ENCODE measurements around the gene MCM5.

The MCM5 gene

DNA sequence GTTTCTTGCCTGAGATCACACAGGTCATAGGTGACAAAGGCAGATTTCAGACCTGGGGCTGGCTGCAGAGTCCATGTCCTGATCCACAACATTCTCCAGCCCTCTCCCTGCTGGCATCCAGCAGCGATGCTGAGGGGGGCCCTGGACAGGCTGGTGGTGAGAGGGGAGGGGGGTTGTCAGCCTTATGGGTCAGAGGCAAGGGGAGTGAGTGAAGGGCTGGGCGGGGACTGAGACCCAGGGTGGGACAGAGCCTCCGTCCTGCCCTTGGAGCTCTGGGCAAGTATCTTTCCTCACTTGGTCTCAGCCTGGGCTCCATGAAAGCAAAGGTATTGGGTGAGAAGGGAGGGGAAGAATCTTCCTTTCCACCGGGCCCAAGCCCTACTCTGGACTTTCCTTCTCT lies 74.0 kb downstream of the MCM5 start:
- TF ChIP-seq, protein P1, sequence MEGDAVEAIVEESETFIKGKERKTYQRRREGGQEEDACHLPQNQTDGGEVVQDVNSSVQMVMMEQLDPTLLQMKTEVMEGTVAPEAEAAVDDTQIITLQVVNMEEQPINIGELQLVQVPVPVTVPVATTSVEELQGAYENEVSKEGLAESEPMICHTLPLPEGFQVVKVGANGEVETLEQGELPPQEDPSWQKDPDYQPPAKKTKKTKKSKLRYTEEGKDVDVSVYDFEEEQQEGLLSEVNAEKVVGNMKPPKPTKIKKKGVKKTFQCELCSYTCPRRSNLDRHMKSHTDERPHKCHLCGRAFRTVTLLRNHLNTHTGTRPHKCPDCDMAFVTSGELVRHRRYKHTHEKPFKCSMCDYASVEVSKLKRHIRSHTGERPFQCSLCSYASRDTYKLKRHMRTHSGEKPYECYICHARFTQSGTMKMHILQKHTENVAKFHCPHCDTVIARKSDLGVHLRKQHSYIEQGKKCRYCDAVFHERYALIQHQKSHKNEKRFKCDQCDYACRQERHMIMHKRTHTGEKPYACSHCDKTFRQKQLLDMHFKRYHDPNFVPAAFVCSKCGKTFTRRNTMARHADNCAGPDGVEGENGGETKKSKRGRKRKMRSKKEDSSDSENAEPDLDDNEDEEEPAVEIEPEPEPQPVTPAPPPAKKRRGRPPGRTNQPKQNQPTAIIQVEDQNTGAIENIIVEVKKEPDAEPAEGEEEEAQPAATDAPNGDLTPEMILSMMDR (IDR thresholded peaks at IDR 0.05; ENCODE audit: low read depth, low read length, missing control alignments), result no peak
- H3K4me3 ChIP-seq (replicated peaks; ENCODE audit: low read depth, low read length), result no peak overlapping the region
- DNase-seq (ENCODE audit: extremely low read depth, low read depth), result no peak

Measured in HFF-Myc (cell line).